ENCODE results near the gene FNTB.

The FNTB gene

DNA sequence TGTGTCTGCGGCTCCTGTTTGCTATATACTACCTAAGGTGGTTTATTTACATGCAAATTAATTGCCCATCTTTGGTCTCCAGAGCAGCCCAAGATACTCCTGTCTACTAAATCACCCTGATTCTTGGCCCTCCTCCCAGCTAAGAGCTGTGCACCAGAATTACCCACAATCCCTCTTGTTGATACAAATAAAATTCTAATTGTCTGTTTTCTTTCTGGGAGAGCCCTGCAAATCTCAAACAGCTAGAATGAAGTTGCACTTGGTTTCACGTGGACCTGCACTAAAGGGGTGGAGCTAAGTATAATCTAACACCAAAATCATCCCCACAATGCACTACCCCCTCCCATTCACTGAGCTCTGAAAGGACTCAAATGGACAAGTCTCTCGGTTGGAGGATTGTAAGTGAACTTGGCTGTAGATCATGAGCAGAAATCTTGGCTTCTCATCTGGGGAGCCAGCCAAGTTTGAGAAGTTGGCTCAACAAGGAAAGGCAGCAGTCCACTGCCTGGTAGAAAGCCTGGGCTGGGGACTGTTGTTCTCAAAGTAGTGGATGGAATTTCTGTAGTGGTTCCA, 109.0 kb downstream of the FNTB start:
- no peak for DNase-seq

- DNase-seq = no peak
Observed at GRCh38 chr14:65096323-65097089, 109.8 kb downstream of the FNTB start.

DNA sequence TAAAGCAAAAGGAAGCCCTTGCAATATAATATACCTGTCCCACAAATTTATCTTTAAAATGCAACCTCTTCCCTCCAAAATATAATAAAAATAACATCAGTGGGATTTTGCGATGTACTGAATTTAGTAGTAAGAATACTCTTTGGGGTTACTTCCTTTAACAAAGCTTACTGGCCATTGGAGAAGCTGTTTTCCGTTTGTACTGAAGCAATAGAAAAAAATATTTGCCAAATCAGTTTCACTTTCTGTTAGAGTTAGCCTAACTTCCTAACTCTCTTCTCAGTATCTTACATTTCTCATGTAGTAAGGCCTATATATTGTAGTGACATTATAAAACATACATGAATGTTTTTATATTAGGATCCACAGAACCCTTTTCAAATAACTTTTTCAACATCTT, 111.9 kb downstream of the FNTB start:
- DNase-seq = no peak

- DNase-seq = no peak
Observed at GRCh38 chr14:65100922-65101541, 114.3 kb downstream of the FNTB start.

GRCh38 chr14:65101631-65102440, 115.1 kb downstream of the FNTB start:
- no peak for DNase-seq

- DNase-seq = peak; percentile 96
Observed at GRCh38 chr14:65102441-65103149, 115.9 kb downstream of the FNTB start, which contains the start of gene MAX. Gene MAX, minus strand, starts transcription at chr14:65102517. Its CDS starts 178 bp downstream, at chr14:65102339.

DNA sequence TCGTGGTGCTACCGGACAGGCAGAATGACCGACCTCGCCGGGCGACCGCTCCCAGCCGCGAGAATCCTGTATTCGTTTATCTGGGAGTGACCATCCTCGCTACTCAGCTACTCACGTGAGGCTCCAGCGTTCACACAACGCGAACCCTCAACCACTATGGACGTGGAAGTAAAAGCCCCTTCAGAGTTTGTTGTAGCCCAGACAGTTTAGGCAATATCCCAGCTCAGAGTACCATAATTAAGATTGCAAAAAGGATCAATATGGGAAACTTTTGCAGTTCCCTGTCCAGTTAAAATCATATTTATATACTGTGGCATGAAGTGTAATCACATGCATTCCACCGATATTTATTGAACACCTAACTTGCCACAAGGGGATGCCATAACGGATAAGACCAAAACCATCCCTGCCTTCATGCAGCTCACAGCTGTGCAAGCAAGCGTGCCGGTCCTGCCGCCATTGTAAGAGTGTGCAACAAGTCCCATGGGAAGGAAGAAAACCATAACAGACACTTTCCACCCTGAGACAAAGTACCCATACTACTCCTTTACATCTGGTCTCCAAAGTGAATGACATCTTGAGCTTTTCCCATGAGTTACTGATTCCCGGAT, 116.6 kb downstream of the FNTB start:
- DNase-seq = no peak

- no peak for DNase-seq
Observed at GRCh38 chr14:65104791-65105190, 118.1 kb downstream of the FNTB start.

DNA sequence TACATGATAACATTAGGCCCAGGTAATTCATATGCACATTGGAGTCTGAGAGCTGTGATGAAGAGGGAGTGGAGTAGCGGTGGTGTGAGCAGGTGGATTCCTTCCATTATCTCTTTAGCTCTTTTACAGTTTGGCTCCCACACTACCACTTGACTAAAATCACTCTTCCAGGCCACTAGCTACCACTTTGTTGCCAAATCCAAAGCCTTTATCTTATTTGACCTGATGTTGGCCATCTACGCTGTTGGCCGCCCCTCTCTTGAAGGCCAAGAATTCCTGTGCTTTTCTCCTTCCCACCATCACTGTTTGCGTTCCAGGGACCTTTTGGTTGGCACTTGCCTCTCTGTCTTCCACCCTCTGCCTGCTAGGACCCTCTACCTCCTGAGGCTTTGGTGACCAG, 119.6 kb downstream of the FNTB start:
- DNase-seq = no peak

DNA sequence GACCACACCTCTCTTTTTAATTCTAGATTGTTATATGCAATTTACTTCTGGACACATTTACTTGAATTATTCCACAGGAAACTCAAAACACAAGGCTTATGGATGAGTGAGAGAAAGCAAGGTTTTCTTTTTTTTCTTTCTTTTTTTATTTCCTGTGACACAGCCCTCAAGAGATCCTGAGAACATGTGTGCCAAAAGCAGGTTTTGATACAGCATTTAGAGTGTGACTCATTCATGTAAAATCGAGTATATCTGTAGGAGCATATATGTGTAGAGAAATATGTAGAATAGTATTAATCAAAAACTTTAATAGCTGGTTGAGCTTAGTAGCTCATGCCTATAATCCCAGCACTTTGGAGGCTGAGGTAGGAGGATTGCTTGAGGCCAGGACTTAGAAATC, 120.0 kb downstream of the FNTB start:
- no peak for DNase-seq

- DNase-seq = no peak
Observed at GRCh38 chr14:65107200-65107599, 120.5 kb downstream of the FNTB start.

- DNase-seq = no peak
Observed at GRCh38 chr14:65109357-65109756, 122.7 kb downstream of the FNTB start.

DNA sequence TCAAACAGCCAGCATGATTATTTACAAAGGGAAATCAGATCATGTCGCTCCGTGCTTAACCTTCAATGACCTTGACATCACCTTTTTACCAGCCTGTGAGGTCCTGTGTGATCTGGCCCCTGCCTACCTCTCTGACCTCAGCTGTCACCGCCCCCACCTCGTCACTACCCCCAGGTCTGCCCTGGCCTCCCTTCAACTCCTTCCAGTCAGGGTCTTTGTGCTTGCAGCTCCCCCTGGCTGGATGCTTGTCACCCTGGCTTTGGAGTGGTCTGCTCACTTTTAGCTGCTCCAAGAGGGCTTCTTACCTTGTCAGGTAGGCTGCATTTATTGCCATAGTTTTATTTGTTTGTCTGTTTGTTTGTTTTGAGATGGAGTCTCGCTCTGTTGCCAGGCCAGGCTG, 123.8 kb downstream of the FNTB start:
- DNase-seq = no peak

Measured in T1000 (cell line).